ENCODE data around the gene MAST4. TPM values are rescaled to one million over a fixed set of nuclear protein-coding genes. Genes with fewer than 3 reads are reported as not detected.

Gene MAST4
- total RNA-seq, 1 donor from 2014 or later, result 52.6 TPM

DNA sequence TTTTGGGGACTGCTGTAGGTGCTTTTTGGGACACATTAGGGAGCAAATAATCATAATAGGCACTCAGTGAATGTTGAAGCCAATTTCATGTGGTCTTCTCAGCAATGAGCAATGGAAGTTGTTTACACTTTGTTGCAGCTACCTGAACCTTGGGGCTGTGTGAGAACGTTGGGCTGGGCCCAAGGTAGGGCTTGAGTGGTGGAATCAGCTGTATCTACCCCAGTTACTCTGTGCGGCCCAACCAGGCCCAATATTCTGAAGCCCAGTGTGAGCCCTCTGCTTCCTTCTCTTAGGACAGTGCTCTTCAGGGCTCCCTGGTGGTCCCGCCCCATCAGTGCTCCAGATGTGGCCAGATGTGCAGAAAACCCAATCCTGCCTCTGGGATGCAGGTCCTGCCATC lies 38.4 kb downstream of the MAST4 start:
- Histone ChIP-seq H3K9me3 (no peaks in the 10 kb centered on the region), H3K4me3 (no peak overlapping the region), H3K27me3 (no peaks in the 10 kb centered on the region), H3K36me3 (no peaks in the 10 kb centered on the region), H3K4me1 (no peaks in the 10 kb centered on the region), H3K27ac (no peak overlapping the region)
- intact Hi-C loops (cut with DNase I), result no loop called here
- no peak for TF ChIP-seq CTCF (IDR thresholded peaks at IDR 0.05)
- ATAC-seq (no peak), DNase-seq (no peak)

DNA sequence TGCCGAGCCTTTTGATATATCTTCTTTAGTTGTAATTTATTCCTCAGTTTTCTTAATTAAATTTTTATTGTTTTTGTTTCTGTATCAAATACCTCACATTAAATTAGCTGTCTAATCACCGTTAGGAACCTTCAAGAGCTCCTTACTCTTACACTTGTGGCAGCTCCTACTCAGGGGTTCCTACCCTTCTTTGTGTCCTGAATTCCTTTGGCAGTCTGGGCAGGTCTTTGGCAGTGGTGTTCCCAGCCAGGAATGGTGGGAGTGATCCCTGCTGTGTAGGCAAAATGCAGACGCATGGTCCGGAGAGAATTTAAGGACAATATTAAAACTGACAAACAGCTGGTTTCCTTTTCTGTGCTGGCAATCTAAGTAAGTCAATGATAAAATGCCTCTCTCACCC lies 41.8 kb downstream of the MAST4 start:
- no peak for DNase-seq
- intact Hi-C loops (cut with DNase I), result no loop called here

DNA sequence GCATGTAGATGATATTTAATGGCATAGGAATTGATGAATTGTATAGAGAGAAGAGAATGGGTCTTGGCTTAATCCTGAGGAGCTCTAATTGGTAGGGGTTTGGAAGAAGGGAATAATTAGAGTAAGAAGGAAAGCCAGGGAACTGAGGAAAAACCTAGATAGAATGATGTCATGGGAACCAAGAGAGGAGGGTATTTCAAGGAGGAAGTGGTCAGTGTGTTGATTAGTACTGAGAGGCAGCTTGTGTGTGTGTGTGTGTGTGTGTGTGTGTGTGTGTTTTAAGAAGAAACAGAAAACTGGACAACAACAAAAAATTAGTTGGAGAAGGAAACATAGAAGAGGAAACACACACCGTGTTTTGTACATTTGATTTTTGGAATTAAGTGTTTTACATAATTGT lies 42.8 kb downstream of the MAST4 start:
- H3K27me3 ChIP-seq, result no peaks in the 10 kb centered on the region
- no peaks in the 10 kb centered on the region for H3K9me3 ChIP-seq
- intact Hi-C loops (cut with DNase I), result no loop called here
- DNase-seq (no peak), ATAC-seq (peak; percentile 55)
- no peak for TF ChIP-seq CTCF (IDR thresholded peaks at IDR 0.05)
- no peak overlapping the region for H3K27ac ChIP-seq
- H3K4me3 ChIP-seq, result no peak overlapping the region
- H3K36me3 ChIP-seq, result no peaks in the 10 kb centered on the region
- no peaks in the 10 kb centered on the region for H3K4me1 ChIP-seq

More for the DNA sequence above, 41.8 kb downstream of the MAST4 start:
- TF ChIP-seq CTCF (IDR thresholded peaks at IDR 0.05), result no peak
- Histone ChIP-seq H3K27me3 (no peaks in the 10 kb centered on the region), H3K27ac (no peak overlapping the region), H3K9me3 (no peaks in the 10 kb centered on the region), H3K4me3 (no peak overlapping the region), H3K36me3 (no peaks in the 10 kb centered on the region), H3K4me1 (no peaks in the 10 kb centered on the region)
- ATAC-seq, result no peak

DNA sequence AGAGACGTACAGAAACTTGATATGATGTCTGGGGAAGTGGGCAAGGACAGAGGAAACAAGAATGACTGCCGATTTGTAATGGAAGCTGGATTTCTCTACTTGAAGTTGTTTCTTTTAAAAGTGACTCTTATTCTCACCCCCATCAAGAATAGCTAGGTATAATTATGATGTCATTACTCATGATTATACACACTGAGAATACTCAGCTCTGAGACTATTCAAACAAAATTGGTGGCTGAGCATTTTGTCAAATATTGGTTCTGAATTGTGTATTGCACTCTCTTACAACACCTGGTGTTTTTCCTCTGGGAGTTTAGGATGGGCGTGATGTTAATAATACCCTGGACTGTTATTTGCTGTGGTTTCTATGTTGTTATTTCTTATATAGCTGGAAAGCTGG lies 46.3 kb downstream of the MAST4 start:
- no peak overlapping the region for H3K27ac ChIP-seq
- DNase-seq, result no peak

GRCh38 chr5:66643387-66643786 lies 47.2 kb downstream of the MAST4 start:
- Histone ChIP-seq H3K4me3 (no peak overlapping the region), H3K27me3 (no peaks in the 10 kb centered on the region), H3K36me3 (no peaks in the 10 kb centered on the region), H3K27ac (no peak overlapping the region), H3K9me3 (no peaks in the 10 kb centered on the region), H3K4me1 (no peaks in the 10 kb centered on the region)
- no peak for DNase-seq
- ATAC-seq, result no peak
- intact Hi-C loops (cut with DNase I), result no loop called here
- no peak for TF ChIP-seq CTCF (IDR thresholded peaks at IDR 0.05)

More for the DNA sequence above, 46.3 kb downstream of the MAST4 start:
- no peak for TF ChIP-seq CTCF (IDR thresholded peaks at IDR 0.05)
- H3K4me3 ChIP-seq, result no peak overlapping the region
- H3K4me1 ChIP-seq, result no peaks in the 10 kb centered on the region
- H3K27me3 ChIP-seq, result no peaks in the 10 kb centered on the region
- H3K36me3 ChIP-seq, result no peaks in the 10 kb centered on the region
- H3K9me3 ChIP-seq, result no peaks in the 10 kb centered on the region
- ATAC-seq, result peak; percentile 67
- intact Hi-C loops (cut with DNase I), result no loop called here

GRCh38 chr5:66644111-66644510 lies 47.9 kb downstream of the MAST4 start:
- H3K36me3 ChIP-seq, result no peaks in the 10 kb centered on the region
- no peaks in the 10 kb centered on the region for H3K9me3 ChIP-seq
- no peak for ATAC-seq
- DNase-seq, result no peak
- H3K4me3 ChIP-seq, result no peak overlapping the region
- H3K27me3 ChIP-seq, result no peaks in the 10 kb centered on the region
- no peaks in the 10 kb centered on the region for H3K4me1 ChIP-seq
- intact Hi-C loops (cut with DNase I), result no loop called here
- no peak for TF ChIP-seq CTCF (IDR thresholded peaks at IDR 0.05)
- H3K27ac ChIP-seq, result no peak overlapping the region
